Prostate gland (tissue), 2 donors: Measurements from ENCODE around the gene DAGLA. TPM values are rescaled to one million over a fixed set of nuclear protein-coding genes. Genes with fewer than 3 reads are reported as not detected.

Experiments
- DNase-seq: peaks from one replicate; pipeline ENCODE4 v3.0.0-alpha.2; 2019; ENCODE audit warnings: low spot score
- H3K27ac ChIP-seq, 2 donors: fragments of 200-600 bp; sonication (generic); 2 replicates each; pipeline ENCODE4 v1.5.1; 2017 to 2019
- H3K27me3 ChIP-seq: fragments of 200-600 bp; sonication (generic); replicated peaks from 2 replicates; pipeline ENCODE4 v1.5.1; 2019; ENCODE audit not compliant: insufficient read depth
- H3K36me3 ChIP-seq, 2 donors: fragments of 200-600 bp; sonication (generic); 1 replicate in 1 of 2; 2 replicates in 1 of 2; pipeline versions ENCODE4 v1.5.1 to v1.8.1; 2017 to 2019
- H3K4me1 ChIP-seq: fragments of 200-600 bp; sonication (generic); replicated peaks from 2 replicates; pipeline ENCODE4 v1.5.1; 2019
- H3K4me3 ChIP-seq, 2 donors: fragments of 200-600 bp; sonication (generic); 2 replicates each; pipeline ENCODE4 v1.5.1; 2017 to 2019
- H3K9me3 ChIP-seq: fragments of 200-600 bp; sonication (generic); 2 replicates; pipeline ENCODE4 v1.5.1; 2017
- POLR2A ChIP-seq: fragments of 450-650 bp; IDR thresholded peaks from one replicate; pipeline ENCODE4 v1.6.1; 2016; ENCODE audit warnings: antibody characterized with exemption, mild to moderate bottlenecking
- POLR2AphosphoS5 ChIP-seq: sonication (generic); formaldehyde crosslinking; IDR thresholded peaks from one replicate; pipeline ENCODE4 v1.6.1; 2017; ENCODE audit warnings: antibody characterized with exemption
- WGBS: methylation state at CpG from one replicate; pipeline ENCODE4 v1.1.5; 2018; 5-methylcytosine and 5-hydroxymethylcytosine counted together
- intact Hi-C: fragments of 100-400 bp; cut with DNase I; formaldehyde crosslinking; loops from one replicate; pipeline ENCODE4 v1.14.2; 2022
- total RNA-seq, 2 donors: library from RNA; depleted of rRNA; stranded (reverse); fragments of >200 nt; gene quantifications; one replicate each; pipeline ENCODE4 v1.1.0, GENCODE V29; 2016
- TF ChIP-seq, protein P1 (sequence below), 4 experiments: fragments of 200-600 bp in 2 of 4; fragments of 450-650 bp in 2 of 4; sonication (generic) in 2 of 4; IDR thresholded peaks; 1 replicate in 3 of 4; 2 replicates in 1 of 4; pipeline ENCODE4 v1.5.1; 2016 to 2019; ENCODE audit warnings: antibody characterized with exemption in 4 of 4, mild to moderate bottlenecking in 2 of 4, moderate library complexity in 2 of 4

DAGLA gene
- total RNA-seq, 2 donors from 2014 or later: 10.8 to 12.2 TPM

DNA sequence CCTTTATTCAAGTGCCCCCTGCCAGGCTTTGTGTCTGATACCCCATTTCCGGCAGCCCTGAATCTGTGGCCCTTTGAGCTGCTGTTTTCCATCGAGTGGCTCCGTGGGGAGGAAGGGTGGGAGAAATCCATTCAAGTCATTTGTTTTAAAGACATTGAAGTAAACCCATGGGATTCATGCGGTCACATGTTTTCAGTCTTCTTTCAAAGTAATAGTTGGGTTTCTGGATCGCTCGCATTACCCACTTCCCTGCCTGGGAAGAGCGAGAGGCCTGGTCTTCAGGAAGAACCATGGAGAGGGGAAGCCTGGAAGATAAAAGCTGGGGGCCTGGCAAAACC, 14.4 kb downstream of the DAGLA start:
- no peak for TF ChIP-seq POLR2A
- TF ChIP-seq POLR2AphosphoS5: no peak
- TF ChIP-seq, protein P1, sequence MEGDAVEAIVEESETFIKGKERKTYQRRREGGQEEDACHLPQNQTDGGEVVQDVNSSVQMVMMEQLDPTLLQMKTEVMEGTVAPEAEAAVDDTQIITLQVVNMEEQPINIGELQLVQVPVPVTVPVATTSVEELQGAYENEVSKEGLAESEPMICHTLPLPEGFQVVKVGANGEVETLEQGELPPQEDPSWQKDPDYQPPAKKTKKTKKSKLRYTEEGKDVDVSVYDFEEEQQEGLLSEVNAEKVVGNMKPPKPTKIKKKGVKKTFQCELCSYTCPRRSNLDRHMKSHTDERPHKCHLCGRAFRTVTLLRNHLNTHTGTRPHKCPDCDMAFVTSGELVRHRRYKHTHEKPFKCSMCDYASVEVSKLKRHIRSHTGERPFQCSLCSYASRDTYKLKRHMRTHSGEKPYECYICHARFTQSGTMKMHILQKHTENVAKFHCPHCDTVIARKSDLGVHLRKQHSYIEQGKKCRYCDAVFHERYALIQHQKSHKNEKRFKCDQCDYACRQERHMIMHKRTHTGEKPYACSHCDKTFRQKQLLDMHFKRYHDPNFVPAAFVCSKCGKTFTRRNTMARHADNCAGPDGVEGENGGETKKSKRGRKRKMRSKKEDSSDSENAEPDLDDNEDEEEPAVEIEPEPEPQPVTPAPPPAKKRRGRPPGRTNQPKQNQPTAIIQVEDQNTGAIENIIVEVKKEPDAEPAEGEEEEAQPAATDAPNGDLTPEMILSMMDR (IDR thresholded peaks at IDR 0.05): no peak
- 85% methylated on average over 7 of the region's 7 CpGs for WGBS

DNA sequence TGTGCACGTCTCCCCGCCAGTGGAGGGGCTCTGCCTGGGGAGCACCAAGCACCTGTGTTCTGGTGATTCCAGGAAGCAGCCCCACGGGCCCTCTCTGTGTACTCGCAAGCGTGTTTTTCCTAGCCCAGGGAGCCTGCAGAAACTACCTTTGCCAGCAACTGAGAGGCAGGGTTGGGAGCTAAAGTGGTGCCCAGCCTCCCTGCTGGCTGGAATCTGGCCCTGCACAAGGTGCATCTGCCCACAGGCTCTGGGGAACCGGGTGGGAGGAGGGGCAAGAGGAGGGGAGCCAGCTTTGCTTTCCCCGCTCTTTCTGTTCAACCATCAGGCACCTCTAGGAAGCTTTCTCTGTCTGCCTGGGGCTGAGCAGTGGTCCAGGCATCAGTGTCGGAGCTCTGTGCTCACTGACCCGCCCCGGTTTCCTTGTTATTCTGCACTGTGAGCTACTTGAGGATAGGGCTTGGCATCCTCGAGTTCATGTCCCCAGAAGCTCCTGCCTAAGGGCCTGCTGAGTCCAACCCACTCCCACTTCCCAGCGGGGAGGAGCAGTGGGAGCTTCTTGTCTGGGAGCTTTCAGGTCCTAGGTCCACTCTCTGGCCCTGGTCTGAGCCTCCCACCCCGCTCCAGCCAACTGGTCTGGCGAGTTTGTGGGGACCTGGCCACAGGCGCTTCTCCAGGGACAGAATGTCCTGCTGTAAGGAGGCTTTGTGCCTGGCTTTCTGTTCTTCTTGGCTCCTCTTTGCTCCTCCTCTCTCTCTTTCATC, 14.9 kb downstream of the DAGLA start:
- TF ChIP-seq, protein P1 (IDR thresholded peaks at IDR 0.05): peak in 2 of 4 experiments; percentile 49 to 75
- TF ChIP-seq POLR2AphosphoS5 (peak; percentile 82), POLR2A (no peak)
- intact Hi-C loops: loop anchor here (5.0 kb wide), 1 partner anchor 37 kb away; no protein-coding TSS in a partner anchor
- Histone ChIP-seq H3K27ac (peak overlapping the region; percentile 98), H3K27me3 (no peaks in the 10 kb centered on the region), H3K4me1 (peaks cover 68% of the 10 kb centered on the region), H3K4me3 (peak overlapping the region in 1 of 2 donors; percentile 13), H3K36me3 (no peaks in the 10 kb centered on the region), H3K9me3 (no peaks in the 10 kb centered on the region)
- 19% methylated on average over 15 of the region's 15 CpGs for WGBS
- DNase-seq: peak; percentile 88

More for the DNA sequence above, 14.4 kb downstream of the DAGLA start:
- H3K4me3 ChIP-seq: no peak overlapping the region
- peaks cover 66% of the 10 kb centered on the region for H3K4me1 ChIP-seq
- intact Hi-C loops: no loop called here
- H3K27ac ChIP-seq: peak overlapping the region; percentile 98
- no peaks in the 10 kb centered on the region for H3K9me3 ChIP-seq
- no peaks in the 10 kb centered on the region for H3K36me3 ChIP-seq
- H3K27me3 ChIP-seq: no peaks in the 10 kb centered on the region
- DNase-seq: no peak

DNA sequence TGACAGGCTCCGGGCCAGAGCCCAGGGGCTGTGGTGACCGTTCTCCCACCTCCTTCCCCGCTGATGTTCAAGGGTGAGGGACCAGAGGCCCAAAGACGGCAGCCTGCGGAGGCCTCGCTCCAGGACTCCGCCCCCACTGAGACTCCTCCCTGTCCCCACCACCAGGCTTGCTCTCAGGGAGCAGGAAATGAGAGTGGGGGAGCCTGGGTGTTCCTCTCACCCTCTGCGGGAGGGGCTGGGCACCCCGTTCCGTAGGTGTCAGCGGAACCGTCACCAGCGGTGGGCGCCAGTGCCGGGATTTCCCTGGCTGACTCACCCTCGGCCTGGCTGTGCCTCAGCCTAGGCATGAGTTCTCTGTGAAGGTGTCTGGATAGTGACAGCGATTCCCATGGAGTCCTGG, 15.7 kb downstream of the DAGLA start:
- H3K9me3 ChIP-seq: no peaks in the 10 kb centered on the region
- H3K4me3 ChIP-seq: peak overlapping the region in 1 of 2 donors; percentile 13
- peak; percentile 83 for DNase-seq
- H3K27ac ChIP-seq: peak overlapping the region; percentile 98
- intact Hi-C loops: loop anchor here (5.0 kb wide), 1 partner anchor 36 kb away; no protein-coding TSS in a partner anchor
- H3K36me3 ChIP-seq: no peaks in the 10 kb centered on the region
- TF ChIP-seq POLR2AphosphoS5: peak; percentile 84
- TF ChIP-seq, protein P1 (IDR thresholded peaks at IDR 0.05): peak in 2 of 4 experiments; percentile 41 to 54
- peak; percentile 36 for TF ChIP-seq POLR2A
- no peaks in the 10 kb centered on the region for H3K27me3 ChIP-seq
- WGBS: 3% methylated on average over 3 of the region's 17 CpGs
- H3K4me1 ChIP-seq: peaks cover 76% of the 10 kb centered on the region

DNA sequence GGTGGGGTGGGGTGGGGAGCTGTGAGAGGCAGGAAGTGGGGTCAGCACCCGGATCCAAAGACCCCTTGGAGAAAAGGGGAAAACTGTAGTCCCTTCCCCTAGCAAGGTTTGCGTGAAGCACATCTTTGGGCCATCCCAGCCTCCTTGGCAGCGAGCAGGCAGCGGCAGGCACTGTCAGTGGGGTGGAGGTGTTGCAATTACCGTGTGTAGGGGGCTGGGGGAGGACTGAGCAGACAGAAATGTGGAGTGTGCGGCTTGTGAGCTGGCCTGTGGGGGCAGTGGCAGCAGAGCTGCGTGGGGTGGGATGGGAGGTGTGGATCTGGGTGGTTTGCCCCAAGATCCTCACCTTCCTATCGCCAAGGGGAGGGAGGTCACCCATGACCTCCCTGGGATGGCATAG, 16.4 kb downstream of the DAGLA start:
- intact Hi-C loops: loop anchor here (5.0 kb wide), 1 partner anchor 36 kb away; no protein-coding TSS in a partner anchor
- H3K4me3 ChIP-seq: no peak overlapping the region
- H3K4me1 ChIP-seq: peaks cover 80% of the 10 kb centered on the region
- no peaks in the 10 kb centered on the region for H3K27me3 ChIP-seq
- peak overlapping the region; percentile 98 for H3K27ac ChIP-seq
- 67% methylated on average over 8 of the region's 8 CpGs for WGBS
- no peaks in the 10 kb centered on the region for H3K36me3 ChIP-seq
- no peaks in the 10 kb centered on the region for H3K9me3 ChIP-seq
- TF ChIP-seq POLR2A (no peak), POLR2AphosphoS5 (no peak)
- TF ChIP-seq, protein P1 (IDR thresholded peaks at IDR 0.05): no peak
- DNase-seq: no peak

DNA sequence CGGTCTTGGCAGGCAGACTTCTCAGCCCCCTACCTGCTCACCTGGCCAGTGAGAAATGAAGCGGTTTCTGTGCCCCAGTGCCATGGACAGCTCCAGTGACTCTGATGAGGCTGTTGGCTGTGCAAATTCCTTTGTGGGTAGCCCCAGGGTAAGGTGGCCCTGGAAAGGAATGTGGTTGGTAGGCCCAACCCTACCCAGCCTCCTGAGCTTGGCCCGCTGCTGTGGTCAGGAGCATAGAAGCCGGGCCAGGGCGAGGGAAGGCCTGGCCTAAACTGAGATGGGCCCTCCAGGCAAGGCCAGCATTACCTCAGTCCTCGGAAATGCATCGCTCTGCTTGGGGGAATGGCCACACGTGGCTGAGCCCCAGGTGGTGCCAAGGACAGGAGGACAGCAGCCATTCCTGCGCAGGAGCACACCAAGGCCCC, 16.9 kb downstream of the DAGLA start:
- Histone ChIP-seq H3K27me3 (no peaks in the 10 kb centered on the region), H3K36me3 (no peaks in the 10 kb centered on the region), H3K9me3 (no peaks in the 10 kb centered on the region), H3K27ac (peak overlapping the region; percentile 98), H3K4me1 (peaks cover 80% of the 10 kb centered on the region), H3K4me3 (no peak overlapping the region)
- intact Hi-C loops: loop anchor here (5.0 kb wide), 1 partner anchor 35 kb away; no protein-coding TSS in a partner anchor
- peak; percentile 32 for DNase-seq
- no peak for TF ChIP-seq POLR2A
- TF ChIP-seq, protein P1 (IDR thresholded peaks at IDR 0.05): no peak
- TF ChIP-seq POLR2AphosphoS5: no peak
- WGBS: 79% methylated on average over 8 of the region's 9 CpGs
